ENCODE data around the gene GBF1. TPM values are rescaled to one million over a fixed set of nuclear protein-coding genes. Genes with fewer than 3 reads are reported as not detected.

The GBF1 gene
- total and polyA plus RNA-seq, 2 donors from 2014 or later, result 14.4 to 53.3 TPM

DNA sequence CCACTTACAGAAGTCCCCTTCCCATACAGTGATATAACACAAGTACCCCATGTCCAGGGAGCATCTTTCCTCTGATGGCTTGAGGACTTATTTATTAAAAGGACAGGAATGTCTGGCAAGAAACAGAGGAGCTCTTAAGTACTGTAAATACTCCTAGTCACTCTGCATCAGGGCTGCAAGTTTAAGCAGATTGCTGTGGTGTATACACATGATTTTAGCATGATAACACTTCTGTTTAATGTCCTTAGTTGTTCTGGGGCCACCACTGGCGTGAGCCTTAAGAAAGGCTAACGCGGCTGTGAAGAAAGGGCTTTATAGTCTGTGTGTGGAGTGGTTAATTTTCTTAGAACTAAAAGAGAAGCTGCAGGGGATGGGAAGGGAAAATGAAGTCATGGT, 65.7 kb downstream of the GBF1 start:
- peak overlapping the region in 1 of 3 donors; percentile 7 for H3K4me3 ChIP-seq (ENCODE audit: low read length in 3 of 3)
- FAIRE-seq (no peak), DNase-seq (no peak)
- H3K9ac ChIP-seq (ENCODE audit: low read length in 3 of 3), result no peak overlapping the region
- H3K9me3 ChIP-seq (ENCODE audit: control insufficient read depth in 2 of 3, insufficient read depth in 1 of 3, low read length in 3 of 3), result no peaks in the 10 kb centered on the region
- peak overlapping the region in 1 of 2 donors; percentile 42 for H3K27ac ChIP-seq (ENCODE audit: low read depth in 2 of 2, low read length in 2 of 2)
- no peaks in the 10 kb centered on the region for H3K27me3 ChIP-seq (ENCODE audit: control insufficient read depth, insufficient read depth, low read length)
- intact Hi-C loops (cut with DNase I), result no loop called here
- H3K36me3 ChIP-seq (ENCODE audit: control insufficient read depth in 2 of 3, insufficient read depth in 3 of 3, low read length in 3 of 3), result no peaks in the 10 kb centered on the region
- TF ChIP-seq, protein P1, sequence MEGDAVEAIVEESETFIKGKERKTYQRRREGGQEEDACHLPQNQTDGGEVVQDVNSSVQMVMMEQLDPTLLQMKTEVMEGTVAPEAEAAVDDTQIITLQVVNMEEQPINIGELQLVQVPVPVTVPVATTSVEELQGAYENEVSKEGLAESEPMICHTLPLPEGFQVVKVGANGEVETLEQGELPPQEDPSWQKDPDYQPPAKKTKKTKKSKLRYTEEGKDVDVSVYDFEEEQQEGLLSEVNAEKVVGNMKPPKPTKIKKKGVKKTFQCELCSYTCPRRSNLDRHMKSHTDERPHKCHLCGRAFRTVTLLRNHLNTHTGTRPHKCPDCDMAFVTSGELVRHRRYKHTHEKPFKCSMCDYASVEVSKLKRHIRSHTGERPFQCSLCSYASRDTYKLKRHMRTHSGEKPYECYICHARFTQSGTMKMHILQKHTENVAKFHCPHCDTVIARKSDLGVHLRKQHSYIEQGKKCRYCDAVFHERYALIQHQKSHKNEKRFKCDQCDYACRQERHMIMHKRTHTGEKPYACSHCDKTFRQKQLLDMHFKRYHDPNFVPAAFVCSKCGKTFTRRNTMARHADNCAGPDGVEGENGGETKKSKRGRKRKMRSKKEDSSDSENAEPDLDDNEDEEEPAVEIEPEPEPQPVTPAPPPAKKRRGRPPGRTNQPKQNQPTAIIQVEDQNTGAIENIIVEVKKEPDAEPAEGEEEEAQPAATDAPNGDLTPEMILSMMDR (IDR thresholded peaks at IDR 0.05; ENCODE audit: borderline replicate concordance, extremely low read depth, insufficient read depth), result no peak
- H3K4me1 ChIP-seq (ENCODE audit: control insufficient read depth in 2 of 3, insufficient read depth in 2 of 3, low read depth in 1 of 3, low read length in 3 of 3), result peaks cover 11 to 41% (median 29%) of the 10 kb centered on the region in 3 donors

DNA sequence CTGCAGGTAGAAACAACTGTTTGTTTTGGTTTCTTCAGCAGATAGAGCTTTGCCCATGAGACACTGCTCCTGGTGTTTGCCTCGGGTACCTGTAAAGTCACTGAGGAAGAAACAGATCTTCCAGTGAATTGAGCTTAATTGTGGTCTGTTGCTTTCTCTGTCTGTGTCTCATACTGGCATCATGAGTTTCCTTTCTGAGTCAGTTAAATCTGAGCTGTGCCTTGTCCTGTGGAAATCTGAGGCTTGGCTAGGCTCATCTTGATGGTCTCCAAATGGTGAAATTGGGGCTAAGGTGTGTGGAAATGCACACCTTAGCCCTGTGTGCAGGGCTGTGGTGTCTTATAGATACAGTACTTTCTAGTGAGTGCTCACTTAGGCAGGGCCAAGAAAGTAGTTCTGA, 67.4 kb downstream of the GBF1 start:
- intact Hi-C loops (cut with DNase I), result no loop called here
- no peak for FAIRE-seq
- peaks cover 11 to 41% (median 29%) of the 10 kb centered on the region in 3 donors for H3K4me1 ChIP-seq (ENCODE audit: control insufficient read depth in 2 of 3, insufficient read depth in 2 of 3, low read depth in 1 of 3, low read length in 3 of 3)
- no peaks in the 10 kb centered on the region for H3K27me3 ChIP-seq (ENCODE audit: control insufficient read depth, insufficient read depth, low read length)
- no peak overlapping the region for H3K9ac ChIP-seq (ENCODE audit: low read length in 3 of 3)
- H3K27ac ChIP-seq (ENCODE audit: low read depth in 2 of 2, low read length in 2 of 2), result no peak overlapping the region
- no peaks in the 10 kb centered on the region for H3K36me3 ChIP-seq (ENCODE audit: control insufficient read depth in 2 of 3, insufficient read depth in 3 of 3, low read length in 3 of 3)
- TF ChIP-seq, protein P1 (IDR thresholded peaks at IDR 0.05; ENCODE audit: borderline replicate concordance, extremely low read depth, insufficient read depth), result no peak
- H3K9me3 ChIP-seq (ENCODE audit: control insufficient read depth in 2 of 3, insufficient read depth in 1 of 3, low read length in 3 of 3), result no peaks in the 10 kb centered on the region
- peak in 1 of 5 donors; percentile 10 for DNase-seq
- H3K4me3 ChIP-seq (ENCODE audit: low read length in 3 of 3), result no peak overlapping the region

DNA sequence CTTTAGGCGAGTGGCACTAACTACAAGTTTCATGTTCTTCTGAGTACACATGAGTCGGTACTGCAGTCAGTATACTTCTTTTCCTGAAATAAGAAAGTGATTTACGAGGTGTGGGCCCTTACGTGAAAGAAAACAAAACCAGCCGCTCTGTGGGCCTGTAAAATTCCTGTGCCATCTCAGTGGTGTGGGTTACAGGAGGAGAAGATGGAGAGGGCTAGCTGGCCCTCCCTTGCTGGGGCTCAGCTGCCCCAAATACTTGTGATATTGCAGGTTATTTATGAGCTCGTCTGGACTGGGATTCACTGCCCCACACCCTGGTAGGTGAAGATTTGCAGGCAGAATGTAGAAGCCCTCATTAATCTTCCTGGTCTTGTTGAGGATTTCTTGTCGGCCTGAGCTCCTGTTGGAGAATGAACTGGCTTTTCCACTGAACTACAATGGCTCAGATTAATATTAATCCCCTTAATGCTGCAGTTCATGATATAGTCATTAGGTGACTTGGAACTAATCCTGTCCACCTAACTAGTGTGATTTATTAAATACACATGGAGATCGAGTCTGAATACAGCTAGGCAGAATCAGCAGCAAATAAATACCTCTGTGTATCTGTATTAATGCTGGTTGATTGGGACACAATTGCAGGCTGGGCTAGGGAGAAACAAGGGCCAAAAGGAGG, 68.0 kb downstream of the GBF1 start:
- Histone ChIP-seq H3K27ac (ENCODE audit: low read depth in 2 of 2, low read length in 2 of 2) (no peak overlapping the region), H3K27me3 (ENCODE audit: control insufficient read depth, insufficient read depth, low read length) (no peaks in the 10 kb centered on the region), H3K9me3 (ENCODE audit: control insufficient read depth in 2 of 3, insufficient read depth in 1 of 3, low read length in 3 of 3) (no peaks in the 10 kb centered on the region), H3K36me3 (ENCODE audit: control insufficient read depth in 2 of 3, insufficient read depth in 3 of 3, low read length in 3 of 3) (no peaks in the 10 kb centered on the region), H3K4me1 (ENCODE audit: control insufficient read depth in 2 of 3, insufficient read depth in 2 of 3, low read depth in 1 of 3, low read length in 3 of 3) (peaks cover 11 to 41% (median 29%) of the 10 kb centered on the region in 3 donors), H3K9ac (ENCODE audit: low read length in 3 of 3) (peak overlapping the region in 1 of 3 donors; percentile 12), H3K4me3 (ENCODE audit: low read length in 3 of 3) (no peak overlapping the region)
- TF ChIP-seq, protein P1 (IDR thresholded peaks at IDR 0.05; ENCODE audit: borderline replicate concordance, extremely low read depth, insufficient read depth), result no peak
- DNase-seq (peak in 4 of 5 donors; percentile 78 to 93 (median 88)), FAIRE-seq (no peak)
- intact Hi-C loops (cut with DNase I), result no loop called here

Data from kidney (tissue), 14 donors.